CD14-positive monocyte (primary cell): ENCODE results near the gene CPLX4. TPM values are rescaled to one million over a fixed set of nuclear protein-coding genes. Genes with fewer than 3 reads are reported as not detected.

Experiments used
- DNase-seq, 3 donors: peaks; one replicate each; pipeline ENCODE4 v3.0.0-alpha.2; 2011 to 2022
- H2AFZ ChIP-seq: 2 replicates; pipeline ENCODE4 v1.6.0; 2012; ENCODE audit warnings: mild to moderate bottlenecking, low read depth, low read length, inconsistent platforms; ENCODE audit not compliant: insufficient read depth, poor library complexity, severe bottlenecking
- H3K27ac ChIP-seq, 2 donors: 1 replicate in 1 of 2; 2 replicates in 1 of 2; pipeline ENCODE4 v1.5.1; 2012 to 2013; ENCODE audit warnings: low read length in 2 of 2, control low read depth in 1 of 2, inconsistent platforms in 1 of 2, low read depth in 1 of 2, mild to moderate bottlenecking in 1 of 2
- H3K27me3 ChIP-seq, 2 donors: one replicate each; pipeline versions ENCODE4 v1.6.0 to v1.6.1; 2011 to 2013; ENCODE audit warnings: low read length in 2 of 2; ENCODE audit not compliant: control insufficient read depth in 2 of 2, insufficient read depth in 2 of 2
- H3K36me3 ChIP-seq, 2 donors: replicated peaks in 1 of 2; 1 replicate in 1 of 2; 2 replicates in 1 of 2; pipeline versions ENCODE4 v1.5.1 to v1.6.1; 2012 to 2013; ENCODE audit warnings: low read length in 2 of 2, control low read depth in 1 of 2, inconsistent platforms in 1 of 2, mild to moderate bottlenecking in 1 of 2; ENCODE audit not compliant: insufficient read depth in 2 of 2, control insufficient read depth in 1 of 2
- H3K4me1 ChIP-seq, 2 donors: 1 replicate in 1 of 2; 2 replicates in 1 of 2; pipeline versions ENCODE4 v1.5.1 to v1.6.1; 2012 to 2013; ENCODE audit warnings: low read length in 2 of 2, control low read depth in 1 of 2, inconsistent platforms in 1 of 2, mild to moderate bottlenecking in 1 of 2, moderate library complexity in 1 of 2; ENCODE audit not compliant: insufficient read depth in 2 of 2, control insufficient read depth in 1 of 2
- H3K4me2 ChIP-seq: replicated peaks from 2 replicates; pipeline ENCODE3; 2012; ENCODE audit warnings: low read length, moderate library complexity, mild to moderate bottlenecking; ENCODE audit not compliant: poor library complexity, severe bottlenecking; ENCODE audit errors: extremely low read depth
- H3K4me3 ChIP-seq, 3 experiments: fragments of 200-600 bp in 1 of 3; sonication (generic) in 1 of 3; replicated peaks in 1 of 3; 1 replicate in 2 of 3; 2 replicates in 1 of 3; pipeline ENCODE4 v1.5.1; 2011 to 2013; ENCODE audit warnings: low read length in 3 of 3, mild to moderate bottlenecking in 3 of 3, control low read depth in 2 of 3, low read depth in 2 of 3, inconsistent platforms in 1 of 3, moderate library complexity in 1 of 3
- H3K79me2 ChIP-seq: 2 replicates; pipeline ENCODE4 v1.6.0; 2012; ENCODE audit warnings: mild to moderate bottlenecking, control low read depth, inconsistent platforms, low read length, moderate library complexity; ENCODE audit not compliant: insufficient read depth
- H3K9ac ChIP-seq: 2 replicates; pipeline ENCODE4 v1.6.0; 2017; ENCODE audit warnings: low read length, mild to moderate bottlenecking; ENCODE audit not compliant: insufficient read depth, poor library complexity, severe bottlenecking
- H3K9me3 ChIP-seq, 2 donors: replicated peaks in 1 of 2; 1 replicate in 1 of 2; 2 replicates in 1 of 2; pipeline versions ENCODE4 v1.5.1 to v1.6.1; 2012 to 2013; ENCODE audit warnings: low read length in 2 of 2, control low read depth in 1 of 2; ENCODE audit not compliant: control insufficient read depth in 1 of 2, insufficient read depth in 1 of 2
- H4K20me1 ChIP-seq: 2 replicates; pipeline ENCODE4 v1.6.0; 2012; ENCODE audit warnings: mild to moderate bottlenecking, low read length, control low read depth, moderate library complexity; ENCODE audit not compliant: insufficient read depth
- H3K27ac Mint-ChIP-seq, 7 donors: one replicate each; pipeline ENCODE4 v1.8.0; 2020; ENCODE audit warnings: mild to moderate bottlenecking in 7 of 7, mixed read lengths in 7 of 7, moderate library complexity in 6 of 7, inconsistent platforms in 2 of 7
- H3K27me3 Mint-ChIP-seq, 3 donors: one replicate each; pipeline ENCODE4 v1.8.0; 2021 to 2022; ENCODE audit warnings: low read depth in 3 of 3, mild to moderate bottlenecking in 3 of 3, mixed read lengths in 3 of 3, moderate library complexity in 3 of 3, inconsistent platforms in 1 of 3
- H3K36me3 Mint-ChIP-seq, 2 donors: one replicate each; pipeline ENCODE4 v1.8.0; 2020; ENCODE audit warnings: mixed read lengths in 2 of 2, inconsistent platforms in 1 of 2, mild to moderate bottlenecking in 1 of 2
- H3K4me1 Mint-ChIP-seq: one replicate; pipeline ENCODE4 v1.8.0; 2020; ENCODE audit warnings: mild to moderate bottlenecking, mixed read lengths
- H3K4me3 Mint-ChIP-seq, 2 donors: one replicate each; pipeline ENCODE4 v1.8.0; 2020; ENCODE audit warnings: mild to moderate bottlenecking in 2 of 2, mixed read lengths in 2 of 2, moderate library complexity in 1 of 2
- H3K9me3 Mint-ChIP-seq, 7 donors: one replicate each; pipeline ENCODE4 v1.8.0; 2020 to 2022; ENCODE audit warnings: mixed read lengths in 7 of 7, mild to moderate bottlenecking in 6 of 7, moderate library complexity in 6 of 7, inconsistent platforms in 2 of 7
- WGBS: methylation state at CpG from one replicate; pipeline ENCODE4 v1.1.5; 2013; ENCODE audit warnings: missing lambda C conversion rate; ENCODE audit not compliant: insufficient coverage; 5-methylcytosine and 5-hydroxymethylcytosine counted together
- intact Hi-C, 2 donors: fragments of 100-400 bp; cut with micrococcal nuclease; formaldehyde crosslinking; loops; one replicate each; pipeline versions ENCODE4 v1.15.0 to v1.15.1; 2023
- polyA plus RNA-seq, 3 donors: library from polyadenylated mRNA; depleted of rRNA in 1 of 3; unstranded in 2 of 3; stranded (reverse) in 1 of 3; fragments of 300-500 nt in 2 of 3; fragments of >200 nt in 1 of 3; fragmentation: Illumina TruSeq in 2 of 3; gene quantifications; 1 replicate in 2 of 3; 2 replicates in 1 of 3; pipeline ENCODE4 v1.2.3, GENCODE V29; 2012 to 2021
- TF ChIP-seq, protein P1 (sequence below): fragments of 200-600 bp; IDR thresholded peaks from one replicate; pipeline ENCODE4 v1.8.0; 2022; ENCODE audit warnings: antibody characterized with exemption, mild to moderate bottlenecking

The CPLX4 gene
- polyA plus RNA-seq, 3 donors, result not detected

DNA sequence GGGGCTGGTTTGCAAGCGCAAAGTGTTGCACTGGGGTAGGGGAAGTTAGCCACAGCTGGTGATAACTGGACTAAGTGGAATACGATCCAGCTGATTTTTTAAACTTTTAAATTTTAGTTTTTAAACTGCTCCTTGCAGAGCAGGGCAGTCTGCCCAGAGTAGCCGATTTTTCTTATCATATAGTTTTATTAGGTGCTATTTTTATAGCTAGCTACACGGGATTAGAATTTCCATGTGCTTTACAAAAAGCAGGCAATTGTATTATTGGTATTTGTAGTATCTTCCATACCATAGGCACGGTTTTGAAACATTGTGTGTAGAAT, 9.6 kb downstream of the CPLX4 start:
- H3K36me3 Mint-ChIP-seq, result no peaks in the 10 kb centered on the region
- peak overlapping the region; percentile 76 for H3K4me2 ChIP-seq
- no peaks in the 10 kb centered on the region for H3K9me3 Mint-ChIP-seq
- intact Hi-C loops, result loop anchor here (5.0 kb wide), 1 partner anchor 93 kb away; no protein-coding TSS in a partner anchor
- peak overlapping the region in 1 of 3 experiments; percentile 66 for H3K4me3 ChIP-seq
- H3K4me1 ChIP-seq, result peaks cover 0 to 3% of the 10 kb centered on the region in 2 donors
- no peak overlapping the region for H3K27ac Mint-ChIP-seq
- H3K4me1 Mint-ChIP-seq, result peaks cover 5% of the 10 kb centered on the region
- H3K27me3 ChIP-seq, result peaks cover 12 to 30% of the 10 kb centered on the region in 2 donors
- H3K36me3 ChIP-seq, result no peaks in the 10 kb centered on the region
- H3K79me2 ChIP-seq, result no peaks in the 10 kb centered on the region
- WGBS, result no CpG with 5 or more reads among the region's 5 CpGs
- no peak overlapping the region for H3K9ac ChIP-seq
- no peak overlapping the region for H3K27ac ChIP-seq
- H2AFZ ChIP-seq, result peak overlapping the region; percentile 82
- H4K20me1 ChIP-seq, result no peaks in the 10 kb centered on the region
- DNase-seq, result peak in 1 of 3 donors; percentile 7
- TF ChIP-seq, protein P1, sequence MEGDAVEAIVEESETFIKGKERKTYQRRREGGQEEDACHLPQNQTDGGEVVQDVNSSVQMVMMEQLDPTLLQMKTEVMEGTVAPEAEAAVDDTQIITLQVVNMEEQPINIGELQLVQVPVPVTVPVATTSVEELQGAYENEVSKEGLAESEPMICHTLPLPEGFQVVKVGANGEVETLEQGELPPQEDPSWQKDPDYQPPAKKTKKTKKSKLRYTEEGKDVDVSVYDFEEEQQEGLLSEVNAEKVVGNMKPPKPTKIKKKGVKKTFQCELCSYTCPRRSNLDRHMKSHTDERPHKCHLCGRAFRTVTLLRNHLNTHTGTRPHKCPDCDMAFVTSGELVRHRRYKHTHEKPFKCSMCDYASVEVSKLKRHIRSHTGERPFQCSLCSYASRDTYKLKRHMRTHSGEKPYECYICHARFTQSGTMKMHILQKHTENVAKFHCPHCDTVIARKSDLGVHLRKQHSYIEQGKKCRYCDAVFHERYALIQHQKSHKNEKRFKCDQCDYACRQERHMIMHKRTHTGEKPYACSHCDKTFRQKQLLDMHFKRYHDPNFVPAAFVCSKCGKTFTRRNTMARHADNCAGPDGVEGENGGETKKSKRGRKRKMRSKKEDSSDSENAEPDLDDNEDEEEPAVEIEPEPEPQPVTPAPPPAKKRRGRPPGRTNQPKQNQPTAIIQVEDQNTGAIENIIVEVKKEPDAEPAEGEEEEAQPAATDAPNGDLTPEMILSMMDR, result no peak
- H3K4me3 Mint-ChIP-seq, result peak overlapping the region; percentile 62 to 81
- H3K9me3 ChIP-seq, result no peaks in the 10 kb centered on the region
- H3K27me3 Mint-ChIP-seq, result peaks cover 24 to 36% (median 25%) of the 10 kb centered on the region in 3 donors

DNA sequence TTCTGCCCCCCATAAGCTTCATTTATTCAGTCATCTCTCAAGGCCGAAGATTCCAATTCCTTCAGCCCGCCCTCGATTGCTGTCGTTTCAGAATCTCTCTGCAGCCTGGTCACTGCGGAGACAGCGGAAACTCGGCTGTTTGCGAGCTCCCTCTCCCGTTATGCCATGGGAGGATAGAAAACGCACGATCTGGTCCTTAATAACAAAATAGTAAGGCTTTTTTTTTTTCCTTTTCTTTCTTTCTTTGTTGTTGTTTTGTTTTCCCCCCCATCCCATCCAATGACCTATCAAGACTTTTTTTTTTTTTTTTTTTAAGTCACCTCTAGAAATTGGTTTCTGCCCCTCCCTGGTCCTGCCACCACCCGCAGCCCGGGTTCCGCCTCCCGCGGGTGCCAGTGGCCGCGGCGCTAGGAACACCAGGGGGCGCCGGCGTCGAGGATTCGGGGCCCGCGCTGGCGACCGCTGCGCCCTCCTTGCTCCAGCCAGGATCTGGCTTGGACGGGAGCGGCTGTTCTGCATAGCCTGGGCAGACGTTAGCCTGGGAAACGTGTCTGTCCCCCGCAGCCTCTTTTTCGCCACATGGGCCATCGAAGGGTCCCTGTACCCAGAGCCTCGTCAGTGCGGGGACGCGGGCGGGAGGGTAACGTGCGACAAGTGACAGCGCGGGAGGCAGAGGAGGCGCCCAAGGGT, 10.1 kb downstream of the CPLX4 start:
- DNase-seq, result peak; percentile 20 to 47 (median 36)
- peak overlapping the region in 1 of 3 experiments; percentile 66 for H3K4me3 ChIP-seq
- H3K4me3 Mint-ChIP-seq, result peak overlapping the region; percentile 62 to 81
- no peaks in the 10 kb centered on the region for H3K9me3 Mint-ChIP-seq
- H3K4me1 Mint-ChIP-seq, result peaks cover 5% of the 10 kb centered on the region
- H3K4me2 ChIP-seq, result peak overlapping the region; percentile 76
- H3K9me3 ChIP-seq, result no peaks in the 10 kb centered on the region
- H3K27ac Mint-ChIP-seq, result no peak overlapping the region
- peaks cover 25 to 39% (median 26%) of the 10 kb centered on the region in 3 donors for H3K27me3 Mint-ChIP-seq
- H3K4me1 ChIP-seq, result peaks cover 0 to 3% of the 10 kb centered on the region in 2 donors
- H4K20me1 ChIP-seq, result no peaks in the 10 kb centered on the region
- peaks cover 12 to 30% of the 10 kb centered on the region in 2 donors for H3K27me3 ChIP-seq
- H2AFZ ChIP-seq, result peak overlapping the region; percentile 82
- H3K27ac ChIP-seq, result no peak overlapping the region
- no peaks in the 10 kb centered on the region for H3K79me2 ChIP-seq
- intact Hi-C loops, result loop anchor here (5.0 kb wide), 1 partner anchor 94 kb away; no protein-coding TSS in a partner anchor
- no peaks in the 10 kb centered on the region for H3K36me3 Mint-ChIP-seq
- H3K36me3 ChIP-seq, result no peaks in the 10 kb centered on the region
- WGBS, result under 1% methylated on average over 34 of the region's 46 CpGs
- TF ChIP-seq, protein P1, result peak; percentile 80
- H3K9ac ChIP-seq, result no peak overlapping the region
